ENCODE measurements around the gene KIF26A.
A peak's percentile ranks its signal among the peaks of the same experiment; 100 is the strongest.

Gene KIF26A

DNA sequence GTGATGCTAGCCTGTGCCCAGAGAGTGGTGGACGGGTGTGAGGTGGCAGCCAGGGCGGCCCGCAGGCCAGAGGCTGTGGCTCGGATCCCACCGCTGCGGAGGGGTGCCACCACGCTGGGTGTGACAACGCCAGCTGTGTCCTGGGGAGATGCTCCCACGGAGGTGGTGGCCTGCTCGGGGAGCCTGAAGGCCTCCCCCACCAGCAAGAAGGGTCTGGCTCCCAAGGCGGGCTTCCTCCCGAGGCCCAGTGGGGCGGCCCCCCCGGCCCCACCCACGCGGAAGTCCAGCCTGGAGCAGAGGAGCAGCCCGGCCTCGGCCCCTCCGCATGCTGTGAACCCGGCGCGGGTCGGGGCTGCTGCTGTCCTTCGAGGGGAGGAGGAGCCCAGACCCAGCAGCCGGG lies 38.2 kb downstream of the KIF26A start:
- DNase-seq (ENCODE audit: low read depth, low spot score) = no peak

GRCh38 chr14:104177411-104177810 lies 39.0 kb downstream of the KIF26A start:
- no peak for DNase-seq (ENCODE audit: low read depth, low spot score)

DNA sequence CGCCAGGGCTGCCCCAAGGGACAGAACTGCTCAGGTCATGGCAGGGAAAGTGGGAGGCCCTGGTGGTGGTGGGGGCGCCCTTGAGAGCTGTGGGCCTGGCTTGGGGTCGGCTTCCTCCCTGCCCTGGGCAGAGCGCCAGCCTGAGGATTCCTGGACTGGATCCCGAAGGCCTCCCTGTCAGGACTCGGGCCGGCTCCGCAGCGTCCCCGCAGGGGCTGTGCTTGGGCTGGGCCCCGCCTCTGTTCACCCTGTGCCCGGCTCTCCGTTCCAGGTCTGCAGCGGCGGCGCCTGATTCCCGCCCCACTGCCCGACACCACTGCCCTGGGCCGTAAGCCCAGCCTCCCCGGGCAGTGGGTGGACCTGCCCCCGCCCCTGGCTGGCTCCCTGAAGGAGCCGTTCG lies 39.9 kb downstream of the KIF26A start:
- no peak for DNase-seq (ENCODE audit: low read depth, low spot score)

DNA sequence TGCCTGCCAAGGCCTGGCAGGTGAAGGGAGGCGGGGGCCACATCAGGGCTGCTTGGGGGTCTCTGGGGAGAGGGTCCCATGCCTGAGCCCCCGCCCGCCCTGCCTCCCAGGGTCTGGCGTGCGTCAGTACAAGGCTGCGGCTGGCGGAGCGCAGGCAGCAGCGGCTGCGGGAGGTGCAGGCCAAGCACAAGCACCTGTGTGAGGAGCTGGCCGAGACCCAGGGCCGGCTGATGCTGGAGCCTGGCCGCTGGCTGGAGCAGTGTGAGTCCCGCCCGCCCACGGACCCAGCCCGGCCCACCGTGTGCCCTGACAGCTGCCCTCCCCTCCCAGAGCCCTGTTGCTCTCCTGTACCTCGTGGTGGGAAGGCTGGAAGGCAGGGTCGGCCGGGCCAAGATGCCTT lies 40.7 kb downstream of the KIF26A start:
- DNase-seq (ENCODE audit: low read depth, low spot score) = no peak

GRCh38 chr14:104179564-104180129 lies 41.3 kb downstream of the KIF26A start:
- DNase-seq (ENCODE audit: low read depth, low spot score) = no peak

GRCh38 chr14:104180561-104181165 lies 42.3 kb downstream of the KIF26A start:
- no peak for DNase-seq (ENCODE audit: low read depth, low spot score)

DNA sequence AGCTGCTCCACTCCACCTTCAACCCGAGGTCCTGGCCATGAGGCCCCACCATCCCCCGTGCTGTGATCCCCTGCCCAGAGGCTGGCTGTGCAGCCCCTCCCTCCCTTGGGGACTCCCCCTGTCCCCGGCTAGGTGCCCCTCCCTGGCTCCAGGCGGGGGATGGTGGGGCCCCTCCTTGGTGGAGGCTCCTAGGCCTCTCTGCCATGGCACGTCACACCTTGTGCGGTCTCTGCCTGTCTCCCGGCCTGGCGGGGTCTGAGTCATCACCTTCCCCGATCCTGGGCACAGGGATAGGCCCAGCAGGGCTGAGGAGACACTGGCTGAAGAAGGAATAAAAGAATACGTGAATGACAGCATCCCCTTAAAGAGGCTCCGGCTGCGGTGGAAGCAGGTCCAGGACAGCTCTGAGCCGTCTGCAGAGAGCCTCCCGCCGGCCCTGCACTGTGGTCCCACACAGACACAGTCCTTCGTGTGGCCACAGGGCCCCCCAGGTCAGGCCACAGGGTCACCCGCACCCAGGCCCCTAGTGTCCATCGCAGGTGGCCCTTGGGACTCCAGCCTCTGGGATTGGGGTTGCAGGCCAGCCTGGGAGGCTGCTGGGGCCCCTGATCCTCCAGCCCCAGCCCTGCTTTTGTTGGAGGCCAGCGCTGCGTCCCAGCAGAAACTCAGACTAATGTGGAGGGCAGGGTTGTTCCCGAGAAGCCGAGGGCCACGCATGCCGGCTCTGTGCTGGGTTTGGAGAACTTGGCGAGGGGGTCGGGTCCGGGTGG lies 43.6 kb downstream of the KIF26A start:
- peak; percentile 40 for DNase-seq (ENCODE audit: low read depth, low spot score)

- DNase-seq (ENCODE audit: low read depth, low spot score) = no peak
Observed at GRCh38 chr14:104182857-104183425, 44.6 kb downstream of the KIF26A start.

DNA sequence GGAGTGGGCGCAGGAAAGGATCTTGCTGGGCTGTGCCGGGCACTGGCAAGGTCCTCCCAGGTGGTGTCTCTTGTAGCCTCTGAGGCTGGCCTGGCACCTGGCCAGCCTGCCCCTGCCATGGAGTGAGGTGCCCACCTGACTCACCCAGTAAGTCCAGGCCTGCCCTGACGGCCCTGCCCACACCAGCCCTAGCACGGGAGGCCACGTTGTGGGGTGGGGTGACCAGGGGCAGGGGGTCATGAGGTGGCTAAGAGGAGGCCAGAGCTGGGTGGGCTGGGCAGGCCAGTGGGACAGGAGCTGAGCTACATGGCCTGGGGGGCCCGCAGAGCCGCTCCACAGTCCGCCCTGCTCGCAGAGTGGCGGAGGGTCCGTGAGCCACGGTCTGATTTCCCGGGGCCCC lies 45.4 kb downstream of the KIF26A start:
- no peak for DNase-seq (ENCODE audit: low read depth, low spot score)

DNA sequence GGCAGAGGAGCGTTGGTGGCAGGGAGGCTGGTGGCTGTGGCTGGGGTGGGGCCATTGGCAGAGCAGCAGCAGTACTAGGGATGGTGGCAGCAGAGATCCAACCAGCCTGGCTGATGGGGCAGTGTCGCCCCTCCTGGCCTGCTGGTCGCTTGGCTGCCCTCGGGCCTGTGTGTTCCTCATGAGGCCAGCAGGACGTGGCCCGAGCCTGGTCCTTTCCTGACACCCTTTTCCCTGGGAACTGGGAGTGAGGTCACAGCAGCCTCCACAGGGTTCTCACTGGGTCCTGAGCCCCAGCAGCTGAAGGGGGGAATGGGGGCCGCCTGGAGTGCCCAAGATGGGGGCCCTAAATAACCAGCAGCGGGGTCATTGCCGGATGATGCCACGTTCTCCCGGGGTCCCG lies 46.1 kb downstream of the KIF26A start:
- no peak for DNase-seq (ENCODE audit: low read depth, low spot score)

- no peak for DNase-seq (ENCODE audit: low read depth, low spot score)
Observed at GRCh38 chr14:104184911-104185499, 46.6 kb downstream of the KIF26A start.

GRCh38 chr14:104185916-104186495 lies 47.6 kb downstream of the KIF26A start:
- no peak for DNase-seq (ENCODE audit: low read depth, low spot score)

DNA sequence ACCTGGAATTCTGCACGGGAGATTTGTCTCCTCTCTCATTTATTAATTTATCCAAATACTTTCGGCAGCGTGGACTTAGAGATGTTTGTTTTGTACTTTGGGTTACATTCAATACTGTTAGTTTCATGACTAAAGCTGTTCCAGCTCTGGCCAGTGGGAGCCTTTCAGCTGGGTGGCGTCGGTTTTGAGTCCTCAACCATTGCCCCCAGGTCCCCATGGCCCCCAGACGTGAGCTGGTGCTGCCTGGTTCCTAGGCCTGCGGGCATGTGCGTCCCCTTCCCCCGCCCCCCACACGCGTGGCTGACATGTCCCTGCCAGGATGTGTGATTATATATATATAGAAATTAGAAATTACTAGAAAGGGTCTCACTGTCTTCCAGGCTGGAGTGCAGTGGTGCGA lies 48.2 kb downstream of the KIF26A start:
- no peak for DNase-seq (ENCODE audit: low read depth, low spot score)

- peak; percentile 77 for DNase-seq (ENCODE audit: low read depth, low spot score)
Observed at GRCh38 chr14:104187121-104187889, 48.9 kb downstream of the KIF26A start.

GRCh38 chr14:104187931-104188726 lies 49.7 kb downstream of the KIF26A start:
- DNase-seq (ENCODE audit: low read depth, low spot score) = no peak

- DNase-seq (ENCODE audit: low read depth, low spot score) = no peak
Observed at GRCh38 chr14:104188727-104189400, 50.5 kb downstream of the KIF26A start.

GRCh38 chr14:104189629-104190335 lies 51.4 kb downstream of the KIF26A start:
- DNase-seq (ENCODE audit: low read depth, low spot score) = no peak

GRCh38 chr14:104190396-104191000 lies 52.1 kb downstream of the KIF26A start:
- no peak for DNase-seq (ENCODE audit: low read depth, low spot score)
